Activated gamma-delta T cell (primary cell): ENCODE measurements around the gene NUDT7.

Experiments
- DNase-seq: peaks from one replicate; lab custom pipeline; 2025; lab: John Stamatoyannopoulos, UW

The NUDT7 gene

GRCh38 chr16:77780378-77780837 lies 58.1 kb downstream of the NUDT7 start:
- no peak for DNase-seq

GRCh38 chr16:77781091-77781490 lies 58.8 kb downstream of the NUDT7 start:
- DNase-seq: no peak

GRCh38 chr16:77782694-77783093 lies 60.4 kb downstream of the NUDT7 start:
- DNase-seq: no peak

GRCh38 chr16:77784441-77785372 lies 62.4 kb downstream of the NUDT7 start:
- no peak for DNase-seq

GRCh38 chr16:77785373-77785764 lies 63.1 kb downstream of the NUDT7 start:
- no peak for DNase-seq

- no peak for DNase-seq
Measured at GRCh38 chr16:77786186-77786847, 64.0 kb downstream of the NUDT7 start.

- no peak for DNase-seq
Measured at GRCh38 chr16:77787452-77787851, 65.1 kb downstream of the NUDT7 start.

GRCh38 chr16:77788181-77789084 lies 66.1 kb downstream of the NUDT7 start, which contains the start of gene VAT1L:
VAT1L (plus strand) TSS chr16:77788564; CDS start chr16:77788683, 119 bp downstream.
- no peak for DNase-seq

- no peak for DNase-seq
Measured at GRCh38 chr16:77789085-77790008, 67.0 kb downstream of the NUDT7 start.

GRCh38 chr16:77790009-77790372 lies 67.7 kb downstream of the NUDT7 start:
- DNase-seq: no peak

- DNase-seq: no peak
Measured at GRCh38 chr16:77790912-77791311, 68.6 kb downstream of the NUDT7 start.
